ENCODE results near the gene GPBP1L1.
"Not testable (repeated sequence)": the region's sequence is repeated elsewhere in the genome, so short reads cannot be mapped to it uniquely, and the experiment has no call there.

GPBP1L1 gene

DNA sequence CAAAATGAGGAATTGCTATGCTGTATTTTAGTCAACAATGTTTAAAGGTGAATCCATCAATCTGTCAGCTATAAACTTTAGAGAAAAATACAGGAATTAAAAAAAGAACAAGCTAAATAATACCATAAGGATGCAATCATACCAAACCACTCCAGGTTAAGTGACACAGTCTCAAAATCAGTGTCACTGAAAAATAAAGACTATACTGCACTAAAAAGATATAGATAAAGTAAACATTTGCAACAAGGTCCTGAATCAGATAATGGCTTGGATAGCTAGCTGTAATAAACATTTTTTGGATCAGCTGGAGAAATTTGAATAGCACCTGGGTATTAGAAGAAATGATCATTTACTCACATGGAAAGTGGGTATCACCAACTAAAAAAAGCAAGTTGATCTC lies 7.8 kb downstream of the GPBP1L1 start:
- DNase-seq, result no peak

DNA sequence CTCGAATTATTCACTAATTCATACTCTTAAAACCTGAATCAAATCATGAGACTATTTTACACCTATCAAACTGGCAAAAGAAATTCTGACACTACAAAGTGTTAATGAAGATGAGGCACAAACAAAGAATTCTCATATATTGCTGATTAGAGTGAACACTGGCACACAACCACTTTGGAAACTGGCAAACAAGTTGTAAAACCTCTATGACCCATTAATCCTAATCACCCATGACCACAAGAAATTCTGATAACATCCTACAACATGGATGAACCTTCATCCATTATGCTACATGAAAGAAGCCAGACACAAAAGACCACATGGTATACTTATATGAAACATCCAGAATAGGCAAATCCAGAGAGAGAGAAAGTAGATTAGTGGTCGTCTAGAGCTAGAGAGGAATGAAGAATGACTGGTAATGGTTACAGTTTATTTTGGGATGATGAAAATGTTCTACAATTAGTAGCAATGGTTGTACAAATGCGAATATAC lies 8.5 kb downstream of the GPBP1L1 start:
- DNase-seq, result no peak

DNA sequence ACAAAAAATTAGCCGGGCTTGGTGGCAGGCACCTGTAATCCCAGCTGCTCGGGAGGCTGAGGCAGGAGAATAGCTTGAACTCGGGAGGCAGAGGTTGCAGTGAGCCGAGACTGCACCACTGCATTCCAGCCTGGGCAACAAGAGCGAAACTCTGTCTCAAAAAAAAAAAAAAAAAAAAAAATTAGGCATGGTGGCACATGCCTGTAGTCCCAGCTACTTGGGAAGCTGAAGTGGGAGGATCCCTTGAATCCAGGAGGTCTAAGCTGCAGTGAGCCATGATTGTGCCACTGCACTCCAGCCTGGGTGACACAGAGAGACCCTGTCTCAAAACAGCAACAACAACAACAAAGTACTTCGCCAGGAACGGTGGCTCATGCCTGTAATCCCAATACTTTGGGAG lies 9.8 kb downstream of the GPBP1L1 start:
- not testable (repeated sequence) for DNase-seq

DNA sequence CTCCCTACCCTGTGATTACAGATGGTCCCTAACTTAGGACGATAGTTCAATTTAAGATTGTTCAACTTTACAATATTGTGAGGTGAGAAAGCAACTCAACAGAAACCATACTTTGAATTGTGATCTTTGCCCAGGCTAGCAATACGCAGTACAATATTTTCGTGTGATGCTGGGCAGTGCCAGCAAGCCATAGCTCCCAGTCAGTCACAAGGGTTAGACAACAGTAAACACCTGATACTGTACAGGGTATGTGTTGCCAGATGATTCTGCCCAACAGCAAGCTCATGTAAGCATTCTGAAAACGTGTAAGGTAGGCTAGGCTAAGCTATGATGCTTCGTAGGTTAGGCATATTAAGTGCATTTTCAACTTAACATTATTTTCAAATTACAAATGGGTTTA lies 11.9 kb downstream of the GPBP1L1 start:
- DNase-seq, result no peak

DNA sequence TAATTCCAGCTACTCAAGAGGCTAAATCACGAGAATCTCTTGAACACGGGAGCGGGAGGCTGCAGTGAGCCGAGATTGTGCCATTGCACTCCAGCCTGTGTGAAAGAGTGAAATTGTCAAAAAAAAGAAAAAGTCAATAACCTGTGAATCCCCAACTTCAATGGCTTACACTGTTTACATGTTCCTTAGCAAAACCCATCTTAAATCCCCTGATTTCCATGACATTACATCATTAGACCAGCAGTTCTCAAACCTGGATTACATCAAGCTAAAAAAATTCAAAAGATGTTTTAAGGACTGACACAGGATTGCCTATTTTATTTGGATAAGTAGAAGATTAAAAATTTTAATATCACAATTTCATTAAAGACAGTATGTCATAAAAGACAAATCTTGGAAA lies 12.4 kb downstream of the GPBP1L1 start:
- no peak for DNase-seq

DNA sequence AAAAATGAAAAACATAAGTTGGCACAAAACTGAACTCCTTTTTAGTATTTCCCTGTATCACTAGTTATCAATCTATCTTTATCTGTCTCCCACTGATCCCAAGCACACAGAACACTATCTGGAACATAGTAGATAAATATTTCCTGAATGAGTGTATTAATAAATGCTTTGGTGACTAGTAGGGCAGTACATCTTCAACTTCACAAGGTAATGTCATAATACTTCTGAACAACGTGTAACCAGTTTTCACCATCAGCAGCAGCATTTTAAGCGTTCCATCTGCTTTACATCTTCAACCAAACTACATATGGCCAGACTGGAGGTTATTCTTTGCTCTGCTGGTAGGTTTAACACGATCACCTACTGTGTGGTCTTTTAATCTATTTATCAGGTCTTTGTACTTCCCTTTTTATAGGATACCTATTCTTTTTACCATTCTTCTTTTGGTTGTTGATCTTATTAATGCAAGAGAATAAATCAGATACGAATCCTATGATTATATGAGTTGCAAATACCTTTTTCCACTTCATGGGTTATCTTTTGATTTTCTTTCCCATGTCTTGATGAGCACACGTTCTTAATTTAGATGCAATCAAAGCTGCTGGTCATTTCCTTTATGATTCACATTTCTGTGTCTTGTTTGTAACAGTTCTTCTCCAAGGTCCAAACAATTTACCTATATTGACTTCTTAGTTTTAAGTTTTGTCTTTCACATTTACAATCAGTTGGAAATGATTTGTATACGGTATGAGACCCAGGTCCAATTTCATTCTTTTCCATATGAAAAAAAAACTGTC lies 16.3 kb downstream of the GPBP1L1 start:
- DNase-seq, result no peak

DNA sequence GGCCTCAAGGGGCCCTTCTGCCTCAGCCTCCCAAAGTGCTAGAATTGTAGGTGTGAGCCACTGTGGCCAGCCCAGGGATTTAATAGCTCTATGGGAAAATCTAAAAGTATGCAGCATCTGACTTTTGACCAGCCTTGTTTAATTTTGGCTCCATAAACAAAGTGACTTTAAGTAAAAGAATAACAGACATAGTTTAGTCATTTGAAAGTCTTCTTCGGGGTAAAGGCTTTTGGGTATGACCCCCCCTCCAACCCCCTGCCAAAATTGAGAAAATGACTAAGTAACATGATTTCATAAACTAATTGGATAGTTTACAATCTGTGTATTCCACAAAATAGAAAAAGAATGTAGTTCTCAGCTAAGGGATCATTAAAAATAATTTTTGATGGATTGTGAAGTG lies 17.0 kb downstream of the GPBP1L1 start:
- no peak for DNase-seq

DNA sequence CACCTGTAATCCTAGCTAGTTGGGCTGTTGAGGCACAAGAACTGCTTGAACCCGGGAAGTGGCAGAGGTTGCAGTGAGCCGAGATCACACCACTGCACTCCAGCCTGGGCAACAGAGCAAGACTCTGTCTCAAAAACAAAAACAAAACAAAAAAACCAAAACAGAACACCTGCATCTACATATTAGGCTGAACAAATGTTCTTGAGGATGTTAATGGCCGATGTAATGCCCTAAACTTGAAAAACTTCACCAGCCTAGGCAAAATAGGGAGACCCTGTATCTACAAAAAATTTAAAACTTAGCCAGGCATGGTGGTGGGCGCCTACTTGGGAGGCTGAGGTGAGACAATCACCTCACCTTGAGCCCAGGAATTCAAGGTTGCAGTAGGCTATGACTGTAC lies 17.8 kb downstream of the GPBP1L1 start:
- no peak for DNase-seq

DNA sequence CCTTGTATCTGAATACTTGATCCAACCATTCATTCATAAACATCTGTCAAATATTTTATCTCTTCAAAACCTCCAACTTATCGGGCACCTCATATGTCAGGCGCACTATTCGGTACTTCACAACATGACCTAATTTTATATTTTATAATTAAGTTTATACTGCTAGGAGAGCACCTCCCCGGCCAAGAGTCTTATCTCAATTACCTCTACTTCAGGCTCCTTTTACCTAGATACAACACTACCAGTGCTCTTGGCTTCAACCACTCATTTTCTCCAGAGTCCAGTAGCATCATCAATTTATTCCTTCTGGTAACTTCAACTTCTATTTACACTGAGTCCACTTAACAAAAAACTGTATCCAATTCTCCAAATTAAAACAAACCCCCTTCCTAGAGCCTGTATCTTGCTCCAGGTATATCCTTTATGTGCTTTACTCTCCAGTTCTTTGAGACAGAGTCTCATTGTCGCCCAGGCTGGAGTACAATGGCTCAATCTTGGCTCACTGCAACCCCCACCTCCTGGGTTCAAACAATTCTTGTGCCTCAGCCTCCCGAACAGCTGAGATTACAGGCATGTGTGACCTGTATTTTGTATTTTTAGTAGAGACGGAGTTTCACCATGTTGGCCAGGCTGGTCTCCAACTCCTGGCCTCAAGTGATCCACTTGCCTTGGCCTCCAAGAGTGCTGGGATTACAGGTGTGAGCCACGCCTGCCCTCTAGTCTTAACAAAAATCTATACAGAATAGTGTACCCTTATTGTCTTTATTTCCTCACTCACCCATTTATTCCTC lies 18.8 kb downstream of the GPBP1L1 start:
- DNase-seq, result no peak

DNA sequence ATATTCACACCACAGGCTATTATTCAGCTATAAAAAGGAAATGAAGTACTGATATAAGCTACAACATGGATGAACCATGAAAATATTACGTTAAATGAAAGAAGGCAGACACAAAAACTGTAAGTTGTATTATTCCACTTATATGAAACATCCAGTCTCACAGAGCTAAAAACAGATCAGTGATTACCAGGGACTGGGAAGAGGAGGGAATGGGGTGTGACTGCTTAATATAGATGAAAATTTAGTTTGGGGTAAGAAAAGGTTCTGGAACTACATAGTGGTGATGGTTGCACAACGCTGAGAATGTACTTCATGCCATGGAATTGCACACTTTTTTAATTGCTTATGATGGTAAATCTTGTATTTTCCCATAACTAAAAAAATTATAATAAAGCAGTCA lies 19.5 kb downstream of the GPBP1L1 start:
- no peak for DNase-seq

DNA sequence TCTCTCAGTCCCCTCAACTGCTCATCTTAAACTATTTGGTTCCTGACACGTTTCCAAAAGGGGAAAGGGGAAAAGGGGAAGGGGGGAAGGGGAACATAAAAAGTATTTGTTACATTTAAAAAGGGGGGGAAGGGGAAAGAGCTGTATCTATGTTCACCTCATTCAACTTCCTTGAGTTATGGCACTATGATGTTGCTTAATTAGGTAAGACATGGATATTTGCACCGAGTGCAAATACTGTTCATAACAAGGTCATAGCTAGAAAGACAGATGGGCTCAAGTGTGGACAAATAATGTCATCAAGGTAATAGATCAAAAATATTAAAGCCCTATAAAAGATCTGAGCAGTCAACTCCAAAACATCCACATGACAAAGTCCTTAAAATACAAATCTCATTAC lies 26.0 kb downstream of the GPBP1L1 start:
- DNase-seq, result no peak

DNA sequence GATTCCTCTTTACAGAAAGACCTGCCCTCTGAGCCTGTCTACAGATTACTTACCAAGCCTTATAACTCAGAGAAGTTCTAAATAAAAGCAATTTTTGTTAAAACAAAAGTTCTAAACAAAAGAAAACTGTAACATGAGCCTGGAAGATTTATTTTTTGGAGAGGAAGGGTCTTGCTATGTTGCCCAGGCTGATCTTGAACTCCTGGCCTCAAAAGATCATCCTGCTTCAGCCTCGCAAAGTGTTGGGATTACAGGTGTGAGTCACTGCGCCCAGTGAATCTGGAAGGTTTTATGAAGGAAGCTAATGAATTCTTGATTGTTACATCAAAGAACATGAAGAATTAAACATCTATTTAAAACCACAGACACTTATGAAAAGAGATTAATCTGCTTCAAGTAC lies 27.1 kb downstream of the GPBP1L1 start:
- no peak for DNase-seq

DNA sequence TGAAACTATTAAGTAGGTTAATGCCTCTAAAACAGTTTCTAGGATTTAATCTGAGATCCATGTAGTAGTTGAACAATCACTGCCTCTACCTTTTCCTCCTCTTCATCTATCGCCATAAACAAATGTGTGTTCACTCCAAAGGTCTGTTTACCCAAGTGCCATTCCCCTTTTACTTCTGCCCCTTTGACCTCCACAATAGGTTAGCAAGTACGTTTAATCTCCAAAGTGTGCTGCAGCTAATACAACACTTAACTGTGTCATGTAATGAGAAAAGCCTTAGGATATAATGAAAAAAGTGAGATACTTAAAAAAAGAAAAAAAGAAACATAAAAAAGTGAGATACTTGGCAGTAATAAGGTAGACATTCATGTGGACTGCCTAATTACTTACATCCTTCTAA lies 28.2 kb downstream of the GPBP1L1 start:
- DNase-seq, result no peak

DNA sequence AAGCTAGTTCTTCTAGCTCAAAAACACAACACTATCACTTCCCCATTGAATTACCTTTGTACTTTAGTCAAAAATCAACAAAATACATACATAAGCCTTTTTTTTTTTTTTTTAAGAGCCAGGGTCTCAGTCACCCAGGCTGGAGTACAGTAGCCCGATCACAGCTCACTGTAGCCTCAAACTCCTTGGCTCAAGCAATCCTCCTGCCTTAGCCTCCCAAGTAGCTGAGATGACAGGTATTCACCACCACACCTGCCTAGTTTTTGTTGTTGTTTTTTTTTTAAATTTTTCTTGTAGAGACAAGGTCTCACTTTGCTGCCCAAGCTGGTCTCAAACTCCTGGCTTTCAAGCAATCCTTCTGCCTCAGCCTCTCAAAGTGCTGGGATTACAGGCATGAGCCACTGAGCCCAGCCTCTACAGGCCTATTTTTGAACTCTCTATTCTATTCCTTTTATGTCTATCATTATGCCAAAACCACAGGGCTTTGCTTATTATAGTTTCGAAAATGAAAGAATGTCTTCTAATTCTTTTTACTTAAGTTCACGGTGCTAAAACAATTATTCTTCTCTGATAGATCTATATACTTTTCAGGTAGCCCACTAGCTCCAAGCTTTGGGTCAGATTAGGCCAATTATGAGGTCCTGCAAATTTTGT lies 29.6 kb downstream of the GPBP1L1 start:
- DNase-seq, result no peak

DNA sequence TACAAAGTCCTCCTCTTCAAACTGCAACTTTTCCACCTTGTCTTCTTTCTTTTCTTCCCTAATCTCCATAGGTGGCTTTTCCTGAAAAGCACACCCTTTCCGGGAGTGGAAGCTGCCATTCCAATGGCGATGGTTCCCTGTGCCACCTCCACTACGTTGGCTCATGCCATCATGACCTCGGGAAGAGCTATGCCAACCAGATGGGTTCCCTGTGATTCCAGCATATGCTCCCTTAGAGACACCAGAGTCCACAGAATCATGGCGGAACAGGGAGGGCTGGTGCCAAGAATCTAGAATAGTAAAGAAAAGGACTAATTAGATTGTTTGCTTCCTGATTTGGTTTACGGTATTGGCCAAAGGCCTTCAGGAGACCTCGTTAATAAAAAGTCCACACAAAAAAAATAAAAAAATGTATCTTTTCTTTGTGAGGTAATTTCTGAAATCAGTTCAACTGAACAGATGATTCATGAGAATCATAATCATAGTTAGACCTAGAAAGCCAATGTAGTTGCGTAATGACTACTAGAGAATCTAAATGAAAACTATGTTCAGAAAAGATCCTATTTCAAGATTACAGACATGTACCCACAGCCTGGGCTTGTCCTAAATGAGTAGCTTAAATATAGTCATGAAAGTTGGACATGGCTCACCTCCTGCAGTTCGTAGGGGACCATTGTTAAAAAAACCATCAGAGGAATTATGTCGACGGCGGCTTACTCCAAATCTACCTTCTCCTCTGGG lies 31.6 kb downstream of the GPBP1L1 start:
- DNase-seq, result no peak

DNA sequence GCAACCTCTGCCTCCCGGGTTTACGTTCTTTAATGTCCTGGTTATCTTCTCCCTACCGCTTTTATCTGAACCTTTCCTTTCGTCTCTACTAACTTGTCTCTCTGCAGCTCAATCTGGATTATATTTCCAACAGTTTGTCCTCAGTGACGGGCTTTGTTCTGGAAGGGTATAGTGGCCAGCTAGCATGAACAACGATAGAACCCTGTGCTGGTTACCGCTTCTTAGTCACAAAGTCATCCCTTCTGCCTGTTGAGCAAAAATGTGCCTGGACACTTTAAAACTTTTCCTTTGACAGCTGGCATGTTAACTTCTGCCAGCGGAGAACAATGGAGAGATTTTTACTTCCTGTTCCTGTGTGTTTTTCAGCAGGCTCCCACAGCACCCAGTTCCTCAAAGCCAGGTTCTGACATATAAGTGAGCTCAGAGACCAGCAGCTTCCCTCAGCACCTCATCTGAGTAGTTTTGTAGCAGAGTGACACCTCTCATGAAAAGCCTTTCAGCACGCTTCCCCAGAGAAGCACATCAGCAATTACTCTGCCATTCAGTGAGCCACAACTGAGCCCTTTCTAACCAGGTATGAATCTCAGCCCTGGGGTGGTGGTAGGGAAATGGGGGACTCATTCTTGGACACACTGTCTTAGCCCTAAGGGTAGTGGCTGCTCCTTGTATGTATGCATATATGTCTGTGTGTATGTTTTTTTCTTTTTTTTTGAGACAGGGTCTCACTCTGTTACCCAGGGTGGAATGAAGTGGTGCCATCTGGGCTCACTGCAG lies 38.9 kb downstream of the GPBP1L1 start:
- DNase-seq, result peak; percentile 60 to 72

DNA sequence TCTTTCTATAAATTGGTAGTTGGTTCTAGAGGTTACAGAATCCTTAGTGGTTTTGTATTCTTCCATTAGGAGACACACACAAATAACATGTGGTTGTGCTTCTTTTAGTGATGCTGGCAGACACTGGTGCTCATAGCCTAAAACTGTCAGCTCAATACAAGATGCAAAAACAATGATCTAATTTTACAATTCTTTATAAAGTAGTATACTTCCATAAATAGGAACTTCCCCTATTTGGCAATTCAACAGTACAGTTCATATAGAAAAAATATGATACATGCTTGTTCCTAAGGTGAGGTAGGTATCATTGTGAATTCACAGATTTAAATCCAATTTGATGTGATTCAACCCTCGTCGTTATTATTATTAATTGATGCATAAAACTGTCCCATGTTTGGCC lies 41.7 kb downstream of the GPBP1L1 start:
- DNase-seq, result peak; percentile 17 to 28

DNA sequence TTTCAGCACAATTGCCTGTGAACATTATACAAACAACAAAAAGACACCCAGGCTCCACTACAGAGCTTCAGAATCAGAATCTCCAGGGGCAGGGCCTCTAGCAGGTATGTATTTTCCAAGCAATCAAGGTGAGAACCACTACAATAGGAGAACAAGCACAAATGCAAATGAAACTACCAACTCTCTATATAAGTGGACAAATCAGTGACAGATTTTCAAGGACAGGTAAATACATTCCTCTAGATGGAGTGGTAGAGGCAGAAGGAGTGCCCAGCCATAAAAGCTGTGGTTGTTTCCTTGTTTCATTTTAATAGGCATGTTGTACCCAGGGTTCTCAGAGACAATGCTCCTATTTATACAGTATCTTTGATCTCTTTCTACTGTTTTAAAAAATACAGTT lies 42.4 kb downstream of the GPBP1L1 start:
- DNase-seq, result no peak

DNA sequence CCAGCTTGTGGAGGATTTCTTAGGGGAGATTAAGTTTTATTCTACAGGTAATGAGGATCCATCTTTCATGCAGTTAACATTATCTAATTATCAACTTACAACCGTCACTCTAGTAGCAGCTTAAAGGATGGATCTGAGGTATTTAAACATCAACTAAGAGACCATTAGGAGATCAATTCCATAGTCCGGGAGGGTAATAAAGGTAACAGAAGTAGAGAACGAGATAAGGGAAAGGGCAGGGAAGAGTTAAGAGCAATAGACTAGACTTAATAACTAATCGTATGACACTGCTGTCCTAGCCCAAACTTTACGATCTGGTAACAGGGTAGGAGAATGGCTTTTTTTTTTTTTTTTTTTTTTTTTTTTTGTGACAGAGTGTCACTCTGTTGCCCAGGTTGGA lies 43.0 kb downstream of the GPBP1L1 start:
- DNase-seq, result no peak

DNA sequence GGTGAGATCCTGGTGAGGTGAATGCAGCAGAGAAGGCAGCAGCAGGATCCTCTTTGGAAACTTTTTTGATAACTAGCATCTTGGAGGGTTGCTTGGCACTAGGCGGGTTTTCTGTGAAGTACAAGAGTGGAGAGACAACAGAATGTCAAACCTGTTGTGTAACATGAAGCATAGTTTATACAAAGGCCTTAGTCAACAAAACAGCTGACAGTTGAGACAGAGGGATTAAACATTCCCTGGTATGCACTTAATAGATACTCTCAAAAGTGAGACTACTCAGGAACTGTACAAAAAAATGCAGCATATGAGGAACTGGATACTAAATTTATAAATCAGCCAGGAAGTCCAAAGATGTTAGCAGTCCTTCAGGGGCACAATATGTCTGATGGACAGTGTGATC lies 46.0 kb downstream of the GPBP1L1 start:
- DNase-seq, result no peak

DNA sequence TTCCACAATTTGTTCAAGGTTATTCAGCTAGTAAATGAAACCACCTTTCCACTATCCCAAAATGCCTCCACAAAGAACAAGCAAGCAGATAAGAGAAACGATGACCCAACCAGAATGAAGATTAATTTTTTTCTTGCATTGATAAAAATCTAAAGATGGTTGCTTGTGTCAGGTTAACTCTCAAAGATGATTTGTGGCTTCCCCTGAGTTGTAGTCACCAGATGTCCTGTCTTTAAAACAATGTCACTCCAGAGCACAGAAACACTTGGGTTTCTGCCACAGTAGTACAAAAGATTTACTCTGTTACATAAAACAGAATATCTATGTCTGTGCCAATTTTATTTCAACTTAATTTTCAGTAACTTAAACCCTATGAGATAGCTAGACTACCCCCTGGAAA lies 51.1 kb downstream of the GPBP1L1 start:
- no peak for DNase-seq

DNA sequence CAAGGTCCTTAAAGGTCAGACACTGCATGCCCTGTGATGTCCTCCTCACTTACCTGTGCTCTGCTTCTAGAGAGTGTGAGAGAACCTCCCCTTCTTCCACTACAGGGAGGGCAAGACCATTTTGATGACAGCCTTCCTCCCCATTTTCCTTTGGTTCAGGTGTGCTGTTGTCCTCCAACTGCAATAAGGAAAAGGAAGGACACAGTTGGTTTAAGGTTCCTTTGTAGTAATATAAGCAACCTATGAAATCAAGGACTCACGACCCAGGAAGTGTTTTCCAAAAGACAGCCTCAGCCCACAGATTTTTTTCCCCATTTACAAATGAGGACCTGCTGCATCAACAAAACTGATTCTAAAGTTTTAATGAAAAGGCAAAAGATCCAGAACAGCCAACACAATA lies 55.9 kb downstream of the GPBP1L1 start:
- no peak for DNase-seq

Measured in inflammatory macrophage treated with lipopolysaccharide for 1 hour (primary cell).